HL-60/S4 treated with phorbol 12-myristate 13-acetate at 8.2 ng/mL for 4 days and 3 days (cell line): Measurements from ENCODE around the gene ARL8B.
"Not testable (repeated sequence)": the region's sequence is repeated elsewhere in the genome, so short reads cannot be mapped to it uniquely, and the experiment has no call there.

Experiments used
- in situ Hi-C: fragments of 300-500 bp; cut with MboI; formaldehyde crosslinking; loops from 2 replicates; pipeline ENCODE4 v1.15.0; 2022; ENCODE audit warnings: low sequenced_read_pairs

ARL8B gene

DNA sequence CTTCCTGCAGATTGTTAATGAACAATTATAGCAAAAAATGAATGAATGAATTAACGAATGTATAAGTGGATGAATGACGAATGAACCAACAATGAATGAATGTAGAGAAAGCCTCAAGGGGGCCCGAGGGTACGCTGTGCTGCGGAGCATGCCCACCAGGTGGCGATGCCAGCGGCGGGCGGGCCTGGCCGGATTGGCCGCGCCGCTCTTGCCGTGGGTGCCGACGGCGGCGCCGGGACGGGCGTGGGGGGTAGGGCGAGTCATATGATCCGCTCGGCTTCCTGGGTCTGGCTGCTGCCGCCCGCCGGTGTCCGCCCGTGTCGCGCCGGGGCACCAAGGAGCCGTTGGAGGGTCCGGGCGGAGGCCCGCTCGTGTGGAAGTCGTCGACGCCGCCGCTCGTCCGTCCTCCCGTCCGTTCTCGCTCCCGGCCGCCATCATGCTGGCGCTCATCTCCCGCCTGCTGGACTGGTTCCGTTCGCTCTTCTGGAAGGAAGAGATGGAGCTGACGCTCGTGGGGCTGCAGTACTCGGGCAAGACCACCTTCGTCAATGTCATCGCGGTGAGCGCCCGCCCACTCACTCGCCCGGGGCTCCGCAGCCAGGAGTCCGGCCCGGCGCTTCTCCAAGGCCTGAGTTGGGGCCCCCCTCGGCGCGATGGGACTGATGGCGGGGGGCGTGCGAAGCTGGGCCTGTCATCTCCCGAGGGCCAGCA lies at the start of gene ARL8B:
Gene ARL8B, plus strand, starts transcription at position 263 of the 711 bp plus-strand sequence. Its CDS starts 174 bp downstream, at position 437.
- in situ Hi-C loops, result no loop called here

DNA sequence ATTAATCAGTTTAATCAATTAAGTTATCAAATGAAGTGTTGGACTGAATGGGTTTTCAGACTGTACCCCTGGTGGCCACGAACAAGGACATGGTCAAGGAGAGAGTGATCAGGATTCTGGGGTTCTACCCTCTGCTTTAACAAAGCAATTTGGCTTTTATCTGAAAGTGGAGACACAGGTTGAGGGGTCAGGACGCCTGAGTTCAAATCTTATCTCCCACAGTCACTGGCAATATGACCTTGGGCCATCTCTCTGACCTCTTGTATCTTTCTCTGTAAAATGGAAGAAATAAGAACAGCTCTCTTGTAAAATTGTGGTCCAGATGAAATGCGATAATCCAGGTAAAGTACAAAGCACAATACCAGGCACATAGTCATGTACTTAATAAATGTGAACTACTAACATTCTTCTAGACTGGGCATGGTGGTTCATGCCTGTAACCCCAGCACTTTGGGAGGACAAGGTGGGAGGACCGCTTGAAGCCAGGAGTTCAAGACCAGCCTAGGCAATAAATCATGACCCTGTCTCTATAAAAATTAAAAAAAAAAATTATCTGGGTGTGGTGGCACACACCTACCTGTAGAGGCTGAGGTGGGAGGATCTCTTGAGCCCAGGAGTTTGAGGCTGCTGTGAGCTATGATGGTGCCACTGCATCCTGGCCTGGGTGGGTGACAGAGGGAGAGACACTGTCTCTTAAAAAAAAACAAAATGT lies 48.6 kb upstream of the ARL8B start:
- in situ Hi-C loops, result loop anchor here (25.0 kb wide), 1 partner anchor 236 kb away; no protein-coding TSS in a partner anchor

DNA sequence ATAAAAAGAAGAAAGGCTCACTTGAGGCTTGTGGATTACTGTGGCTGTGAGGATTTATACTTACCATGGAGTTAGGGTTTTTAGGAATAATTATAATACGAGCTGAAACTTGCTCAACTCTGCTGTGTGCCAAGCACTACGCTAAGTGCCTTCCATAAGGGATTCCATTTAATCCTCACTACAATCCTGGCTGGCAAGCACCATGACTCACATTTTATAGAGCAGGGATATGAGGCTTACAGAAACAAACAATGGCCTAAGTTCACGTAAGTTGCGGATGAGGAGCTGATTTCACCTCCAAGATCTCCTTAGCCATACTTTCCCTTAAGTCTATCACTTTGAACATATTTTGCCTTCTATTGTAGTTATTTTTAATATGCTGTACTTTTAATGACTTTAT lies 43.9 kb upstream of the ARL8B start:
- in situ Hi-C loops, result no loop called here

DNA sequence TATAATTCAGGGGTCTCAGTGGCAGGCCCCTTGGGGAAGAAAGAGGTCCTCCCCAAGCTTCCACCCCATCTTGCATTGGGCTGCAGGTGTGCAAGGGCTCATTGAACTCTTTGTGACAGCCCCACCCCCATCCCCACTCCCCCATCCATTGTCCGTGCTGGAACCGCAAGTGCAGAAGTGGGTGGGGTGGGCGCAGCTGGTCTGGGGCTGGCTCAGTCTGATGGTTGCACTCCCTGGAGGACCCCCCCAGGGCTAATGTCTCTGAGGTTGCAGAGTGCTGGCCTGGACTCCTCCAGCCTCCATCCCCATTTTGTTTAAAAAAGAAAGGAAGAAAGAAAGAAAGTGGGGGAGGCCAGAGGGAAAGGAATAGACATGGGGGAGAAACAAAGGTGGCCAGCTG lies 42.3 kb upstream of the ARL8B start:
- in situ Hi-C loops, result no loop called here

- in situ Hi-C loops, result no loop called here
Measured at GRCh38 chr3:5080779-5081550, 41.1 kb upstream of the ARL8B start.

- in situ Hi-C loops, result not testable (repeated sequence)
Measured at GRCh38 chr3:5081973-5082788, 39.9 kb upstream of the ARL8B start.

DNA sequence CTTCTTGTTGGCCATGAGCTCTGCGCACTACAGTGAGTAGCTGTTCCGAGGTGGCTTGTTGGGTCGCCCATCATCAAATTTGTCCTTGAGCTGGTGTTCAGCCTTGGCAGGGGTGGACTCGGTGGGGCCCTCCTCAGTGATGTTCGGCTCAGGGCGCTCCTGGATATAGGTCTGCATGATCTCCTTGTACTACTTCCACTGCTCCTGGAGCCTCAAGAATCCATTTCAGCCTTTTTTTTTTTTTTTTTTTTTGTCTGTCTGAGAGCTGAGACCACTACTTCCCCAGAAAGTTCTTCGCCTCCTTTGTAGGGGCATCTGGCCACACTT lies 39.3 kb upstream of the ARL8B start:
- in situ Hi-C loops, result no loop called here

DNA sequence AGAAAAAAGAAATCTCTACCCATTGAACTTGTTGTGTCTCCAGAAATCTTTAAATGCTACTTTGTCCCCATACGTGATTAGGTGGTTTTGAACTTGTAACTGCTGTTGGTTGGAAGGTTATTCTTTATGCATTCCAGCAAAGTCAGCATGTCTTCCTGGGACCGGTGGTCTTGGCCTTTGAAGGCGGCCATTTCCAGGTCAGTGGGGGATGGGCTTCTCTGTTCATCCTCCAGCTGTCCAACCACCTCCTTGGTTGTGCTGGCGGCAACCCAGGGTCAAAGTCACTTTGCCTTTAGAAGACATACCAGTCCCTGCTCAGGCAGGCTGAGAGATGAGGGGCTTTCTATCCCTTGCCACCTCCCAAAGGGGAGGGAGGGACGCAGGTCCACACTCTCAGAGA lies 37.9 kb upstream of the ARL8B start:
- in situ Hi-C loops, result no loop called here

- in situ Hi-C loops, result no loop called here
Measured at GRCh38 chr3:5086708-5087107, 35.4 kb upstream of the ARL8B start.

- in situ Hi-C loops, result no loop called here
Measured at GRCh38 chr3:5087209-5087608, 34.9 kb upstream of the ARL8B start.

DNA sequence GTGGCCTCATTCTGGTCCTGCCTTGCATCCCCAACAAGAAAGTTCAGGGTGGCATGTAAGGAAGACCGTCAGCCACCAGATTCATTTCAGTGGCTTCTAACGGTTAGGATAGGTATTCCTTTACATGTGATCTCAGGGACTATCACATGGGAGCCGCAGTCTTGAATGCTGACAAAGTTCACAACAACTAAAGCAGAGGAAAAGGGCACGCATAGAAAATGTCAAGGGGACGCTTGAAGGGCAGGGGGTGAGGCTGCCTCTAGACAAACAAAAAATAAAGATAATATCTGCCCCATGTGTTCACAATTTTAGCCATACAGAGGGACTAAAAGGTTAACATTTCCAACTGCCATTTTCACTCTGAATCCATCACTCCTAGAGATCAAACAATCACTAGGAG lies 31.9 kb upstream of the ARL8B start:
- in situ Hi-C loops, result no loop called here

DNA sequence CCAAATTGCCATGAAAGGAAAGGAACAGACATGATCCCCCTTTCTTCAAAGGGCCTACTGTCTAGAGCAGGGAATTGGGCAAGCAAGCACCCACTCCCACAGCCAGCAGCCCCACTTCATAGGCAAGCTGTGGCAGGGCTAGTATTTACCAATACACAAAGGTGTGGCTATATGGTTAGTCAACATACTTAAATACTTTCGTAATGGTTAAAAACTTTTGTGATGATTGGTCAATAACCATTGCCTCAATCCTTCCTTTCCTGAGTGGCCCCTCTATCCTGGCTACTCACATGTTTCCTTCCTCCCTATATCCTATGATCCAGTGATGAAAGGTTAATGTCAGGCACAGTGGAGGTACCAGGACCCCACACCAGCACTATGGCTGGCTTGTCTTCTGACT lies 30.1 kb upstream of the ARL8B start:
- in situ Hi-C loops, result no loop called here

- in situ Hi-C loops, result no loop called here
Measured at GRCh38 chr3:5093731-5094130, 28.4 kb upstream of the ARL8B start.

- in situ Hi-C loops, result no loop called here
Measured at GRCh38 chr3:5095886-5096285, 26.2 kb upstream of the ARL8B start.

- in situ Hi-C loops, result no loop called here
Measured at GRCh38 chr3:5096336-5097008, 25.6 kb upstream of the ARL8B start.

DNA sequence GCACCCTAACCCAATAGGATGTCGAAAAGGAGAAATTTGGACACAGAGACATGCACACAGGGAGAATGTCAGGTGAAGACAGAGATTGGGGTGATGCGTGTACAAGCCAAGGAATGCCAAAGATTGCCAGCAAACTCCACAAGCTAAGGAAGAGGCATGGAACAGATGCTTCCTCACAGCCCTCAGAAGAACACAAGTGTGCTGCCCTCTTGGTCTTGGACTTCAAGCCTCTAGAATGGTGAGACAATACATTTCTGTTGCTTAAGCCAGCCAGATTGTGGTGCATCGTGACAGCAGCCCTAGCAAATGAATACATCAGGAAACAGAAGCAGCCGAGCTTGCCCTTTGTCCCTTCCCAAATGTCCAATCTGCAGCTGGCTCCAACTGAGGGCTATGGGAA lies 23.7 kb upstream of the ARL8B start:
- in situ Hi-C loops, result no loop called here

GRCh38 chr3:5102532-5102931 lies 19.6 kb upstream of the ARL8B start:
- in situ Hi-C loops, result no loop called here

DNA sequence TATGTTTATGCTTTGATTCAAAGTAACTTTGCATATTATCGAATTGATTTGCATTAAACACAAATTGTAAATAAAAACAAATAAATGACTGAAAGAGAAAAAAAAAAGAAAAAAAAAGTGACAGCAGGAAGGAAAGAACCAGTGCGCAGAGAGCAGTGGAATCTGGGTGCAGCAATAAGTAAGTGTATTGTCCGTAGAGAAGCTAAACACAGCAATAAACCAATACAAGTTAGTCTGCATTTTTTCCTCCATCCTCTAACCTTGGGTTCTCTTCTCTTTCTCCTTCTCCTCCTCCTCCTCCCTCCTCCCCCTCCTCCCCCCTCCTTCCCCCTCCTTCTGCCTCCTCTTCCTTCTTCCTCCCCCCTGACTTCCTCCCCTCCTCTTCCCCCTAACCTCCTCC lies 18.3 kb upstream of the ARL8B start:
- in situ Hi-C loops, result no loop called here

DNA sequence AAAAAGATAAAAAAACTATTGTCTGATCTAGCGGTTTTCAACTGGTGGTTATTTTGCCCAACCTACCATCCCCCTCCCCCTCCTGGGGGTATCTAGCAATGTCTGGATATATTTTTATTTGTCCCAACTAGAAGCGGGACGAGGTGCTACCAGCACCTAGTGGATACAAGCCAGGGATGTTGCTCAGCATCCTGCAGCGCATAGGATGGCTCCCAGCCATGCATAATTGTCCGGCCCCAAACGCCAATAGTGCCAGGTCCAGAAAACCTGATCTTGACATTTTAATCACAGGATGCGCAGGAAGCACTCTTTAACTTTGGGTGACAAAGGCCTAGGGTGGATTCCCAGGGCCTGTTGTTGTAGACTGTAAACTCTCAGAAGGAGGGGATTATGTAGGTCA lies 17.0 kb upstream of the ARL8B start:
- in situ Hi-C loops, result no loop called here

DNA sequence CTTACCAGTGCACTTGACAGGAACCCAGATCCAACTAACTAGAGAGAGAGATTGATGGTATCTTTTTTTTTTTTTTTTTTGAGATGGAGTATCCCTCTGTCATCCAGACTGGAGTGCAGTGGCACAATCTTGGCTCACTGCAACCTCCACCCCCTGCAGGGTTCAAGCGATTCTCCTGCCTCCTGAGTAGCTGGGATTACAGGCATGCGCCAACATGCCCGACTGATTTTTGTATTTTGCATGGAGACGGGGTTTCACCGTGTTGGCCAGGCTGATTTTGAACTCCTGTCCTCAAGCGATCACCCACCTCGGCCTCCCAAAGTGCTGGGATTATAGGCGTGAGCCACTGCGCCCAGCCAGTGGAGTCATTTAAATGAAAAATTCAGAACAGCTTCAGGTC lies 15.7 kb upstream of the ARL8B start:
- in situ Hi-C loops, result not testable (repeated sequence)

GRCh38 chr3:5106933-5107334 lies 15.2 kb upstream of the ARL8B start:
- in situ Hi-C loops, result not testable (repeated sequence)
